Right renal cortex interstitium (tissue), 3 donors: ENCODE results near the gene OR51I1. TPM values are rescaled to one million over a fixed set of nuclear protein-coding genes. Genes with fewer than 3 reads are reported as not detected.

Experiments used
- DNase-seq, 3 donors: peaks; one replicate each; pipeline ENCODE4 v3.0.0-alpha.2; 2013; ENCODE audit warnings: low read depth in 3 of 3, low spot score in 2 of 3
- polyA plus RNA-seq, 3 donors: library from polyadenylated mRNA; unstranded; fragments of 120-200 nt; gene quantifications; one replicate each; pipeline ENCODE4 v1.2.1, GENCODE V29; 2013; ENCODE audit not compliant: insufficient read length in 3 of 3

The OR51I1 gene
- not detected for polyA plus RNA-seq

- no peak for DNase-seq
These were observed at the start of gene OR51I1 for GRCh38 chr11:5441414-5441813. TSS of gene OR51I1 (minus strand) at chr11:5441514. CDS start at chr11:5441514, 0 bp downstream.

- no peak for DNase-seq
These were observed 48.5 kb upstream of the OR51I1 start for GRCh38 chr11:5489576-5490357.

GRCh38 chr11:5488798-5489399 is 47.6 kb upstream of the OR51I1 start:
- DNase-seq, result no peak

GRCh38 chr11:5488385-5488784 is 47.1 kb upstream of the OR51I1 start, which contains the start of gene OR52D1:
TSS of gene OR52D1 (plus strand) at chr11:5488685. CDS start at chr11:5488707, 22 bp downstream.
- DNase-seq, result no peak

GRCh38 chr11:5486421-5486820 is 45.1 kb upstream of the OR51I1 start:
- DNase-seq, result no peak

GRCh38 chr11:5486003-5486402 is 44.7 kb upstream of the OR51I1 start:
- no peak for DNase-seq

GRCh38 chr11:5476186-5476819 is 35.0 kb upstream of the OR51I1 start:
- DNase-seq, result peak in 2 of 3 donors; percentile 2 to 3

- no peak for DNase-seq
These were observed 32.6 kb upstream of the OR51I1 start for GRCh38 chr11:5473921-5474320.

GRCh38 chr11:5467527-5467926 is 26.2 kb upstream of the OR51I1 start:
- DNase-seq, result no peak

GRCh38 chr11:5460983-5461621 is 19.8 kb upstream of the OR51I1 start:
- no peak for DNase-seq

GRCh38 chr11:5449432-5449831 is 8.1 kb upstream of the OR51I1 start:
- no peak for DNase-seq

- DNase-seq, result no peak
These were observed 7.7 kb upstream of the OR51I1 start, which contains the start of gene OR51I2 for GRCh38 chr11:5449023-5449422. TSS of gene OR51I2 (plus strand) at chr11:5449323. CDS start at chr11:5453489, 4,166 bp downstream.

- no peak for DNase-seq
These were observed 2.6 kb upstream of the OR51I1 start for GRCh38 chr11:5443835-5444393.

- no peak for DNase-seq
These were observed 18.2 kb downstream of the OR51I1 start for GRCh38 chr11:5423131-5423530.

GRCh38 chr11:5421811-5422210 is 19.5 kb downstream of the OR51I1 start, which contains the start of gene OR51Q1:
TSS of gene OR51Q1 (plus strand) at chr11:5422111. CDS start at chr11:5422201, 90 bp downstream.
- DNase-seq, result no peak

- DNase-seq, result no peak
These were observed 20.3 kb downstream of the OR51I1 start for GRCh38 chr11:5420993-5421392.

- no peak for DNase-seq
These were observed 36.1 kb downstream of the OR51I1 start for GRCh38 chr11:5405173-5405572.

GRCh38 chr11:5398936-5399335 is 42.4 kb downstream of the OR51I1 start:
- no peak for DNase-seq

- no peak for DNase-seq
These were observed 47.2 kb downstream of the OR51I1 start for GRCh38 chr11:5394091-5394490.
